Measurements from ENCODE around the gene GRB2.
A peak's percentile ranks its signal among the peaks of the same experiment; 100 is the strongest.

Gene GRB2

GRCh38 chr17:75365009-75365930 lies 40.2 kb downstream of the GRB2 start:
- H3K4me3 ChIP-seq (ENCODE audit: low read length): no peak overlapping the region
- no peaks in the 10 kb centered on the region for H3K4me1 ChIP-seq (ENCODE audit: control insufficient read depth, low read depth, low read length)
- no peaks in the 10 kb centered on the region for H3K9me3 ChIP-seq (ENCODE audit: control insufficient read depth, low read depth, low read length)
- H3K36me3 ChIP-seq (ENCODE audit: control insufficient read depth, low read depth, low read length): no peaks in the 10 kb centered on the region
- H3K27ac ChIP-seq (ENCODE audit: low read length): no peak overlapping the region
- no peaks in the 10 kb centered on the region for H3K27me3 ChIP-seq (ENCODE audit: control insufficient read depth, insufficient read depth, low read length)
- no peak overlapping the region for H3K9ac ChIP-seq (ENCODE audit: low read length)

- Histone ChIP-seq H3K9ac (ENCODE audit: low read length) (no peak overlapping the region), H3K27me3 (ENCODE audit: control insufficient read depth, insufficient read depth, low read length) (no peaks in the 10 kb centered on the region), H3K9me3 (ENCODE audit: control insufficient read depth, low read depth, low read length) (no peaks in the 10 kb centered on the region), H3K36me3 (ENCODE audit: control insufficient read depth, low read depth, low read length) (no peaks in the 10 kb centered on the region), H3K27ac (ENCODE audit: low read length) (no peak overlapping the region), H3K4me1 (ENCODE audit: control insufficient read depth, low read depth, low read length) (no peaks in the 10 kb centered on the region), H3K4me3 (ENCODE audit: low read length) (no peak overlapping the region)
These were observed 41.4 kb downstream of the GRB2 start for GRCh38 chr17:75364078-75364477.

- H3K9me3 ChIP-seq (ENCODE audit: control insufficient read depth, low read depth, low read length): no peaks in the 10 kb centered on the region
- no peak overlapping the region for H3K4me3 ChIP-seq (ENCODE audit: low read length)
- H3K4me1 ChIP-seq (ENCODE audit: control insufficient read depth, low read depth, low read length): no peaks in the 10 kb centered on the region
- no peaks in the 10 kb centered on the region for H3K27me3 ChIP-seq (ENCODE audit: control insufficient read depth, insufficient read depth, low read length)
- no peaks in the 10 kb centered on the region for H3K36me3 ChIP-seq (ENCODE audit: control insufficient read depth, low read depth, low read length)
- H3K27ac ChIP-seq (ENCODE audit: low read length): no peak overlapping the region
- no peak overlapping the region for H3K9ac ChIP-seq (ENCODE audit: low read length)
These were observed 43.5 kb downstream of the GRB2 start for GRCh38 chr17:75361996-75362395.

GRCh38 chr17:75361344-75361743 lies 44.1 kb downstream of the GRB2 start:
- H3K9me3 ChIP-seq (ENCODE audit: control insufficient read depth, low read depth, low read length): no peaks in the 10 kb centered on the region
- no peak overlapping the region for H3K27ac ChIP-seq (ENCODE audit: low read length)
- H3K36me3 ChIP-seq (ENCODE audit: control insufficient read depth, low read depth, low read length): no peaks in the 10 kb centered on the region
- H3K9ac ChIP-seq (ENCODE audit: low read length): no peak overlapping the region
- no peak overlapping the region for H3K4me3 ChIP-seq (ENCODE audit: low read length)
- no peaks in the 10 kb centered on the region for H3K4me1 ChIP-seq (ENCODE audit: control insufficient read depth, low read depth, low read length)
- H3K27me3 ChIP-seq (ENCODE audit: control insufficient read depth, insufficient read depth, low read length): no peaks in the 10 kb centered on the region

- Histone ChIP-seq H3K27ac (ENCODE audit: low read length) (no peak overlapping the region), H3K36me3 (ENCODE audit: control insufficient read depth, low read depth, low read length) (no peaks in the 10 kb centered on the region), H3K4me1 (ENCODE audit: control insufficient read depth, low read depth, low read length) (peaks cover 13% of the 10 kb centered on the region)
These were observed 49.1 kb downstream of the GRB2 start for GRCh38 chr17:75356260-75356937.

GRCh38 chr17:75353176-75353575 lies 52.3 kb downstream of the GRB2 start:
- Histone ChIP-seq H3K27me3 (ENCODE audit: control insufficient read depth, insufficient read depth, low read length) (no peaks in the 10 kb centered on the region), H3K27ac (ENCODE audit: low read length) (no peak overlapping the region), H3K9ac (ENCODE audit: low read length) (no peak overlapping the region), H3K4me3 (ENCODE audit: low read length) (no peak overlapping the region), H3K36me3 (ENCODE audit: control insufficient read depth, low read depth, low read length) (no peaks in the 10 kb centered on the region), H3K4me1 (ENCODE audit: control insufficient read depth, low read depth, low read length) (peaks cover 22% of the 10 kb centered on the region), H3K9me3 (ENCODE audit: control insufficient read depth, low read depth, low read length) (no peaks in the 10 kb centered on the region)

More at GRCh38 chr17:75356260-75356937, 49.1 kb downstream of the GRB2 start:
- no peaks in the 10 kb centered on the region for H3K27me3 ChIP-seq (ENCODE audit: control insufficient read depth, insufficient read depth, low read length)
- no peak overlapping the region for H3K9ac ChIP-seq (ENCODE audit: low read length)
- no peak overlapping the region for H3K4me3 ChIP-seq (ENCODE audit: low read length)
- H3K9me3 ChIP-seq (ENCODE audit: control insufficient read depth, low read depth, low read length): no peaks in the 10 kb centered on the region

- peaks cover 30% of the 10 kb centered on the region for H3K4me1 ChIP-seq (ENCODE audit: control insufficient read depth, low read depth, low read length)
- no peak overlapping the region for H3K4me3 ChIP-seq (ENCODE audit: low read length)
- H3K27me3 ChIP-seq (ENCODE audit: control insufficient read depth, insufficient read depth, low read length): no peaks in the 10 kb centered on the region
- no peaks in the 10 kb centered on the region for H3K9me3 ChIP-seq (ENCODE audit: control insufficient read depth, low read depth, low read length)
- H3K9ac ChIP-seq (ENCODE audit: low read length): peak overlapping the region; percentile 1
- no peaks in the 10 kb centered on the region for H3K36me3 ChIP-seq (ENCODE audit: control insufficient read depth, low read depth, low read length)
- no peak overlapping the region for H3K27ac ChIP-seq (ENCODE audit: low read length)
These were observed 53.4 kb downstream of the GRB2 start for GRCh38 chr17:75352079-75352569.

GRCh38 chr17:75350706-75351105 lies 54.8 kb downstream of the GRB2 start:
- H3K27ac ChIP-seq (ENCODE audit: low read length): no peak overlapping the region
- H3K4me1 ChIP-seq (ENCODE audit: control insufficient read depth, low read depth, low read length): peaks cover 43% of the 10 kb centered on the region

GRCh38 chr17:75350029-75350428 lies 55.4 kb downstream of the GRB2 start:
- Histone ChIP-seq H3K4me3 (ENCODE audit: low read length) (no peak overlapping the region), H3K27me3 (ENCODE audit: control insufficient read depth, insufficient read depth, low read length) (no peaks in the 10 kb centered on the region), H3K36me3 (ENCODE audit: control insufficient read depth, low read depth, low read length) (no peaks in the 10 kb centered on the region), H3K9me3 (ENCODE audit: control insufficient read depth, low read depth, low read length) (no peaks in the 10 kb centered on the region), H3K27ac (ENCODE audit: low read length) (no peak overlapping the region), H3K4me1 (ENCODE audit: control insufficient read depth, low read depth, low read length) (peaks cover 49% of the 10 kb centered on the region), H3K9ac (ENCODE audit: low read length) (no peak overlapping the region)

More at GRCh38 chr17:75350706-75351105, 54.8 kb downstream of the GRB2 start:
- Histone ChIP-seq H3K36me3 (ENCODE audit: control insufficient read depth, low read depth, low read length) (no peaks in the 10 kb centered on the region), H3K9ac (ENCODE audit: low read length) (peak overlapping the region; percentile 13), H3K9me3 (ENCODE audit: control insufficient read depth, low read depth, low read length) (no peaks in the 10 kb centered on the region), H3K27me3 (ENCODE audit: control insufficient read depth, insufficient read depth, low read length) (no peaks in the 10 kb centered on the region), H3K4me3 (ENCODE audit: low read length) (no peak overlapping the region)

- Histone ChIP-seq H3K4me3 (ENCODE audit: low read length) (no peak overlapping the region), H3K4me1 (ENCODE audit: control insufficient read depth, low read depth, low read length) (peaks cover 49% of the 10 kb centered on the region), H3K9ac (ENCODE audit: low read length) (no peak overlapping the region), H3K27ac (ENCODE audit: low read length) (no peak overlapping the region), H3K9me3 (ENCODE audit: control insufficient read depth, low read depth, low read length) (no peaks in the 10 kb centered on the region), H3K27me3 (ENCODE audit: control insufficient read depth, insufficient read depth, low read length) (no peaks in the 10 kb centered on the region), H3K36me3 (ENCODE audit: control insufficient read depth, low read depth, low read length) (no peaks in the 10 kb centered on the region)
These were observed 55.9 kb downstream of the GRB2 start for GRCh38 chr17:75349589-75349988.

GRCh38 chr17:75348386-75349012 lies 57.0 kb downstream of the GRB2 start:
- H3K4me1 ChIP-seq (ENCODE audit: control insufficient read depth, low read depth, low read length): peaks cover 58% of the 10 kb centered on the region
- no peak overlapping the region for H3K9ac ChIP-seq (ENCODE audit: low read length)
- no peak overlapping the region for H3K4me3 ChIP-seq (ENCODE audit: low read length)
- H3K9me3 ChIP-seq (ENCODE audit: control insufficient read depth, low read depth, low read length): no peaks in the 10 kb centered on the region
- no peak overlapping the region for H3K27ac ChIP-seq (ENCODE audit: low read length)
- no peaks in the 10 kb centered on the region for H3K27me3 ChIP-seq (ENCODE audit: control insufficient read depth, insufficient read depth, low read length)
- no peaks in the 10 kb centered on the region for H3K36me3 ChIP-seq (ENCODE audit: control insufficient read depth, low read depth, low read length)
